Hematopoietic multipotent progenitor cell (in vitro differentiated cells): ENCODE measurements around the gene HYAL3. TPM values are rescaled to one million over a fixed set of nuclear protein-coding genes. Genes with fewer than 3 reads are reported as not detected.
"Not testable (repeated sequence)": the region's sequence is repeated elsewhere in the genome, so short reads cannot be mapped to it uniquely, and the experiment has no call there.

Experiments used
- DNase-seq, 3 donors: peaks; one replicate each; pipeline ENCODE4 v3.0.0-alpha.2; 2011 to 2015; ENCODE audit warnings: low read depth in 2 of 3, low spot score in 2 of 3
- total RNA-seq: library from RNA; depleted of rRNA; stranded (reverse); fragments of >200 nt; gene quantifications from one replicate; pipeline ENCODE4 v1.2.3, GENCODE V29; 2012

The HYAL3 gene
- total RNA-seq, 1 donor = 44.7 TPM

DNA sequence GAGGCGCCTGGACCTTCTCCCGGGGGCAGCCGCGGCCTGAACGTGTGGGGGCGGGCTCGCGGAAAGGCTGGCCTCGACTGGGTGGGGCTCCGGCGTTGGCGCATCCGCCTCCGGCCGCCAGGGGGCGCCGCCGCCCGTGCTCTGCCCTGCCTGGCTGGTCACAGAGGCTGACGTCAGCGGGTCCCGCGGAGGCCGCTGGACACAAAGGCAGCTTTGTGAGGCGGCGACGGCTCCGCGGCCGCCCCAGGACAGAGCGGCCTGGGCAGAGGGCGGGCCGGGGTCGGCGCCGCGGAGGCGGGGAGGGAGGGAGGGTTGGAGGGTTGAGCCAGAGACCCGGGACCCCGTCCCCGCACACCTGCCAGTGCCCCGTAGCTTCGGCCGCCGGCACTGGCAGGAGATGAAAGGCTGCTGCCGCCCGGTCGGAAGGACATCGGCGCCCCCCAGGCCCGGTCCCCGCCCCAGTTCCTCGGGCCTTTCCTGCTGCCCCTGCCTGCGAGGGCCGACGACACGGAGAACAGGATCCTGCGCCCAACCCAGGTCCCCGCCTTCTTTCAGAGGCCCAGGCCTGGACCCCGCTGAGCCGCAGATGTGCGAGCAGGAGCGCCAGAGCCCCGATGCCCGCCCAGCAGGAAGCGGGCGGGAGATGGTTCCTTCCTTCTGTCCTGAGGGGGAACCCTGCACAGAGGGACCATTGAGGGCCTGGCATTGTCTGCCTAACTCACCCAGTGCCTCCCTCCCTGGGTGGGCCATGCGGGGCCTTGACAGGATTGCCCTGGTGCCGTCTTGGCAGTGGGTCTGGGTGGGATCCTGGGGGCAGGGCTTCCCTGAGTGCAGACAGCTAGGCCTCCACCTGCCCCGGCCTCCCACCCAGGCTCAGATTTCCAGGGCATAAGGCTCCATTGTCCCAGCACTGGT, 38.9 kb downstream of the HYAL3 start:
- peak; percentile 79 to 88 (median 79) for DNase-seq

GRCh38 chr3:50259432-50260026, 39.7 kb downstream of the HYAL3 start:
- no peak for DNase-seq

DNA sequence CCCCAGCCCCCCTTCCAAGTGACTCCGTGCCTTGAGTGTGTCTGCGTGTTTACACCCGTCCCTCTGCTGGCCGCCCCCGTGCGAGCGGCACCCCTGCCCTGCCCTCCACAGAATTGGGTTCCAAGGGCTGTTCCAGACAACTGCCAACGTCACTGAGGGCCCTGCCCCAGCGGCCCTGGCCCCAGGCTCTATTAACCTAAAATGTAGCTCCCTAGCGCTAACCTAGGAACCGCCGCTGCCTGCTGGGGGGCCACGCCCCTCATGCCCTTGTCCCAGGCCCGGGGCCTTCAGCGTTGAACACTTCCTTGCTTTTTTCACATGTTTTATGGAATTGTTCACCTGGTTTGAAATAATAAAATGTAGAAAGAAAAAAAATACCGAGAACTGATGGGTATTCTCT, 40.2 kb downstream of the HYAL3 start:
- DNase-seq = no peak

GRCh38 chr3:50258029-50258680, 41.0 kb downstream of the HYAL3 start:
- DNase-seq = no peak

GRCh38 chr3:50256978-50257890, 42.0 kb downstream of the HYAL3 start:
- DNase-seq = peak in 1 of 3 donors; percentile 48

DNA sequence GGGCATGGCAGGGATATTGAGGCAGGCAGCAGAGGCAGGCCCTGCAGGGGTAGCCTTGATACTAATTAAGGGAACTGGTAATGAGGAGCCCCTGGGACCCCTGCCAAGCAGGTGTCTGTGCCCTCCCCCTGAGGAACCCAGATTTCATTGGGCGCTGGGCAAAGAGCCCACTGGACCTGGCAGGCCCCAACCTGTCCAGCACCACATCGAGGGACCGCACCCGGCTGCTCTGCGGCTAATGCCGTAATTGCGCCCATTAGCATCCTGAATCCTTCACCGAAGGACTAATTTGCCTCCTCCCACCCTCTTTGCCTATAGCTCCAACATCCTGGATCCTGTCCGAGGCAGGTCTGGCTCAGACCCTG, 44.0 kb downstream of the HYAL3 start:
- no peak for DNase-seq

DNA sequence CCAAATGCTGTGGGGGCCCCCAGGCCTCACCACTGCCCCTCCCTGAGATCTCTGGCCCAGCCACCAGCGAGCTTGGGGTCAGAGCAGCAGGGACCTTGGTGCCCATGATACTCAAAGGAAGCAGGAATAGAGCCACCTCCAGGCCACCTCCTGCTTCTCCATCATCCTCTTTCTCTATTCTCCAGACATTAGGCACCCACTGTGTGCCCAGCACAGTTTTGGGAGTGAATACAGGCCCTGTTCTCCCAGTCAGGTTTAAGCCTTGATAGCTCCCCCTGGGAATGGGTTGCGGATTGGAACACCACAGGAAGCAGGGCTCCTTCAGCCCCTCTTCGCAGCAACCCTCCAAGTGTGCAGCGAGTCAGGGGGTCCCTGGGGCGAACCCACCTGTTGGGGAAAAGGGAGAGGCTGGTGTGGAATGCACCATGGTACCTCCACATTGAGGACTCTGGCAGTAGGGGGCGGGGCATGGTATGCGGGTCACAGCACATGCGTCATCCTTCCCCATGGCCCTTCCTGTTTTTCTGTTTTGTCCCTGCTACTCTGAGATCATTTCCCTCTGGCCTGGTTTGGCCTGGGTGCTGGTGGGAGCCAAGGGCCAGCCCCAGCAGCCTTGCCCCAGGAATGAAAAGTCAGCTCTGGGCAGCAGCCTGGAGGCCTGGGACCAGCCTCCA, 44.5 kb downstream of the HYAL3 start:
- no peak for DNase-seq

DNA sequence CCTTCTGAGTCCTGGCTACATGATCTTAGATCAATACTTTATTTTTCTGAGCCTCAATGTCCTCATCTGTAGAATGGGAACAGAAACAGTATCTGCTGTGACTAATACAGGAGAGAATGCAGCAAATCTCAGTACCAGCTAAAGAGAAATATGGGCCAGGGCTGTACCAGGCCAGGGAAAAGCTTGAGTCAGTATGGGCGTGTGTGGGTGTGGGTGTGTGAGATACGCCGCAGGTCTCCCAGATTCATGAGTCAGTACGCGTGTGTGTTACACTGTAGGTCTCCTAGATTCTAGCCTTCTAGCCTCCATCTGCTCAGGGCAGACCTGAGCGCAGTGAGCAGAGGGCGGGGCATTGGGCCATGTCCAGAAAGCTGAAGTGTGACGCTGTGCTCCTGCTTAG, 48.0 kb downstream of the HYAL3 start:
- DNase-seq = no peak

DNA sequence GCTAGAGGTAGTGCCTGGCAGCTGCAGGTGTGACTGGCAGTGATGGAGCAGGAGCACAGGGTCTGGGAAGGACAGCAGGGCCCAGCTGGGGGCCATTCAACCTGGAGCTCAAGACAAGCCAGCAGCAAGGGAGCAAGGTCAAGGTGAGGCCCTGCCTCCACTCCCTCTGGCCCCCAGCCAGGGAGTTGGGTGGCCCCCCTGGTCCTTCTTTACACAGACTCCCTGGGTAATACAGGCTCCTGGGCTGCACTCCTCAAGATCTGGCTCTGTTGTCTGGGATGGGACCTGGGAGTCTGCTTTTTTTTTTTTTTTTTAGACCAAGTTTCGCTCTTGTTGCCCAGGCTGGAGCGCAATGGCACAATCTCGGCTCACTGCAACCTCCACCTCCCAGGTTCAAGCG, 48.7 kb downstream of the HYAL3 start:
- DNase-seq = no peak

GRCh38 chr3:50249457-50249856, 49.7 kb downstream of the HYAL3 start:
- DNase-seq = no peak

DNA sequence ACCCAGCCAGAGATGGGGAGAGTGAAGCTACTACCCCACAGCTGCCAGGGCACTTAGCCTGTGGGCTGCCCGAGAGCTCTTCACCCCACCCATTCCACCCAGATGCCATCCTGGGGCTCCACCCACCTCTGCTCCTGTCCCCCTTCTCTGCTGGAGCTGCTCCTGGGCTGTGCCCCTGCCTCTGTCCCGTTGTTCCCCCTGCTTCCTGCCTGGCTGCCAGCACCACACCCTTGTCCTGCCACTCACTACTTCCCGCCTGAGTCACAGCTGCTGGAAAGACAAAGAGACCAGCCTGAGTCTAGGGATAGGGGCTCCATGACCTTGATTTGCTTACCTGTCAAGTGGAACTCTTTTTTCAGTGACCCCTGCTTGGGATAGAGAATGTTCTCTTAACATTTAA, 50.8 kb downstream of the HYAL3 start:
- no peak for DNase-seq

DNA sequence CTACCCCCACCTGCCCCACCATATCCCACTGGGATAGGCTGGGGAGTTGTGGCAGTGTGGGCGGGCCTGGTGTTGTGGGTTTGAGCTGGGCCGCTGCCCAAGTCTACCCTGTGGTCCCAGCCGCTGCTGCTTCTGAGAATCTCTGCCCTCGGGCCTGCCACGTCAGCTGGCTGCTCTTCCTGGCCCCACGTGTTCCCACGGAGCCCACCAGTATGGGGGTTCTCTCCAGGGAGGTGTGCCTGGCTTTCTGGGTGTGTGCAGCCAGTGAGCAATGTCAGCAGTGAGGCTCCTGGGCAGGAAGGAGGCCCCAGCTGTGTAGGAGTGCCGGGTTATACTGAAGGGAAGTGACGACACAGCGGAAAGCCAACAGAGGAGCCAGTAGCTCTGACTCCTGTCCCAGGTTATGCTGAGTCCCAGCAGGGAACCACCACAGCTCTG, 52.7 kb downstream of the HYAL3 start:
- peak; percentile 60 to 84 (median 80) for DNase-seq

- peak; percentile 93 to 96 (median 95) for DNase-seq
These were observed 53.2 kb downstream of the HYAL3 start for GRCh38 chr3:50245831-50246516.

GRCh38 chr3:50245251-50245745, 53.9 kb downstream of the HYAL3 start:
- DNase-seq = no peak

GRCh38 chr3:50244813-50245212, 54.4 kb downstream of the HYAL3 start:
- DNase-seq = not testable (repeated sequence)

DNA sequence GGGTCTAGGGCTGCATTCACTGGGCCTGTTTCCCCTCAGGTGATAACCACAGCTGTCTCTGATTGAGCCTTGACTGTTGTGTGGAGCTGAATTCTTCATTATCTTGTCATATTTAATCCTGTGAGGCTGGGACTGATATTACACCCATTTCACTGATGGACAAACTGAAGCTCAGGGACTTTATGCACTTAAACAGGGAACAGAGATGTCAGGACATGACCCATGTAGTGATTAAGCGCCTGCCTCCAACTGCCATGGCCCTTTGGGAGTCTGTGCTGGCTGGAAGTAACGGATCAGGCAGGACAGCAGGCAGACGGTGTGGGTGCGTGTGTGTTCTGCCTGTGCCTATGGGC, 55.7 kb downstream of the HYAL3 start:
- DNase-seq = no peak

DNA sequence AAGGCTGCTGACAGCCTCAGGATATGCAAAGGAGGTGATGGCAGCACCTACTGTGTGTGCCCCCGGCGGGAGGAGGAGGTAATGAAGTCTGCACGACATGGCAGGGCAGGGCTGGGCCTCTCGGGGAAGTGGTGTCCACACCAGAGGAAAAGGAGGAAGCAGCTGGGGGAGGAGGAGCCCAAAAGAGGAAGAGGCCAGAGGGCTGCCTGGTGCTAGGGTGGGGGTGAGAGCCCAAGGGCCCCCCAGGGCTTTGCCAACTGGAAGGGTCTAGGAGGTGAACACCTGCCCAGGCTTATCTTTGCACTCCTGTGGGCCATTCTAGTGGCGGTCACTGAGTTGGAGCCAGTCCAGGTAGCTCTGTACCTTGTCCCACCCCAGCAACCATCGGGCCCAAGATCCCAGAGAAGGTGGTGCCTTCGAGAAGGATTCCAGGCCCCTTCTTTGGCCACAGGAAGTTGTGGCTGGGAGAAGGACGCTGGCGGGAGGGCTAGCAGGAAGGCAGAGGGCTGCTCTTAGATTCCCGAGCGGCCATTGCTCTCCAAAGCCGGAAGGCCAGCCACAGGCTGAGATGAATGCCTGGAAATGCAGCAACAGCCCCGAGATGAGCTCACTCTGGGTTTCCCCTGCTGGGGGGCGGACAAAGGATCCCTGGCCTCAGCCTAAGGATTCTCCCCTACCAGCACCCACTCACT, 56.2 kb downstream of the HYAL3 start:
- DNase-seq = peak in 2 of 3 donors; percentile 90 to 97
